NCI-H1048 (cell line): Measurements from ENCODE around the gene RNPEPL1.

Experiments used
- DNase-seq: peaks from one replicate; lab custom pipeline; 2025; lab: John Stamatoyannopoulos, UW

The RNPEPL1 gene

DNA sequence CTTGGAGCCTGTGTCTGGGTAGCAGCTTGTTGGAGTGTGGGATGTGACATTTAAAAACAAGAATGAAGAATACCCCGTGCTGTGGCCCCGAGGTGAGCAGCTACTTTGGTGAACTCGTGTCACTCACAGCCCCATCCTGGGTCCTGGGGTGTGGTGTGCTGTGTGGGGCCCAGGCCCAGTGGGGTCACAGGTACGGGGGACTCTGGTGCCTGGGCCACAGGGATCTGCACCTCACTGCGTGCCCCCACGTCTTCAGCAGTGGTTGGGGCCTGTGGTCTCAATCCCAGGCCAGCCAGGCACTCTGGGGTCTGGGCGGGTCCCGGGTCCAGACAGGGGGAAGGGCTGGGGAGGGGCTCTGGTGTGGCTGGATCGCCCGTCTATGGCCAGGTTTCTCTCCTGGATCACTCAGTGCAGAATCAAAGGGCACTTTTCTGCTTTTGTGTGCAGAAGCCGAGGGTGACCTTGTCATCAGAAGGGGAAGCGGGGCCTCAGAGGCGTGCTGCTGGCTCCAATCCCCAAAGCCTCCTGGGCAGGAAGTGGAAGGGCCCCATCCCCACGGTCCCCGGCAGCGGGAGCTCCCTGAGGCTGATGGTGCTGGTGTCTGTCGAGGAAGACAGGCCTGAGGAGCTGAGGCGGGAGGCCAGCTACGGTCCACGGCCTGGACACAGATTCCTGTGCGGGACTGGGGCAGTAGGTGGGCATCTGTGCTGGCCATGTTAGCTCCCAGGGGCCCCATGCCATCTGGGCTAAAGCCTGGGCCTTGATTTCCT lies 58.4 kb downstream of the RNPEPL1 start:
- DNase-seq, result no peak

DNA sequence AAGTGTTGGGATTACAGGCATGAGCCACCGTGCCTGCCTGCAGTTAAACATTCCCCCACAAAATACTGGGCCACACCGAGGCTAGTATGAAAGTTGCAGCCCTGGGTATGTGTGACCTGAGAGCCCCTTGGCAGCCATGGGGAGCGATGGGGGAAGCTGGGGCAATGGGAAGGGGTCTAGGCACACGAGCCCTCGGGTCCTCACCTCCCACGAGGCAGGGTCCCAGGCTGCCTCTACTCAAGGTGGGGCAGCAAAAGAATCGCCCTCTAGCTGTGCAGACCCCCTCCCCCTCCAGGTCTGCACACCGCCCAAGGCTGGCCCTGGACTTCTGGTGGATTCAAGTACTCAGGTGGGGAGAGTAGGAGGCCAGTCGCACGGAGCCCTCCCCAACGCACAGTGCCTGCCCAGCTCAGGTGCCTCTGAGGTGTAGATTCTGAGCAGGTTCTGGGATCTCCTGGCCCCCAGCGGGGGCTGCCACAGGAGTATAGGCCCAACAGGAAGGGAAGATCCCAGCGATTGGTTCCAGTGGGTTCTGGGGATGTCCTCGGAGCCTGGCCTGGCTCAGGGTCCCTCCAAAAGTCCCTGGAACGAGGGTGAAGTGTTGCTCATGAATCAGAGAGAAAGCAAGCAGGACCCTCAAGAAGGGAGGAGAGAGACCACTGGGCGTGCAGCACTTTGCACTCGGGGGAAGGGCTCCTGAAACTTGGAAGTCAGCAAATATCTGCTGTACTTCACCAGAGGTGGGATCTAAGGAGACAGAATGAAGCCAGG lies 59.6 kb downstream of the RNPEPL1 start:
- no peak for DNase-seq

DNA sequence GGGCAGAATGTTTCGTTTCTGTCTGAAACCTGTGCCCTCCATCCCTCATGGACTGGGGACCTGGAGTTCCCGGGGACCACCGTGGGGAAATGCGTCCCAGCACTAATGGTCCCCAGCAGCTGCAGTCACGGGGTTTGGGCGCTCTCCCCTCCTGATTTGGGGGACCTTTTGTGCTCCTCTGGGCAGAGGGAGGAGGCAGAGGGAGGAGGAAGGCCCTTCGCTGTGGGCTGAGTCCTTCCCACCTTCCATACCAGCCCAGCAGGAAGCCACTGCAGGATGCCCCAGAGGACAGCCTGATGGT lies 60.2 kb downstream of the RNPEPL1 start:
- DNase-seq, result no peak

- no peak for DNase-seq
These were observed 60.7 kb downstream of the RNPEPL1 start for GRCh38 chr2:240628808-240629618.

- no peak for DNase-seq
These were observed 61.3 kb downstream of the RNPEPL1 start for GRCh38 chr2:240629619-240629967.

GRCh38 chr2:240629968-240630770 lies 61.9 kb downstream of the RNPEPL1 start:
- DNase-seq, result no peak
